CD4-positive, alpha-beta memory T cell (primary cell): ENCODE data around the gene ARFGEF3. TPM values are rescaled to one million over a fixed set of nuclear protein-coding genes. Genes with fewer than 3 reads are reported as not detected.
A peak's percentile ranks its signal among the peaks of the same experiment; 100 is the strongest.

Experiments
- CTCF ChIA-PET: fragments of 350-600 bp; sonication (Branson Sonifier 250); formaldehyde crosslinking; loops from one replicate; lab custom pipeline; 2021; ENCODE audit warnings: inconsistent platforms; ENCODE audit not compliant: partially characterized antibody; lab: Charles Lee
- POLR2A ChIA-PET: fragments of 350-600 bp; sonication (Branson Sonifier 250); formaldehyde crosslinking; loops from one replicate; lab custom pipeline; 2021; ENCODE audit not compliant: partially characterized antibody; lab: Charles Lee
- DNase-seq, 5 donors: peaks; one replicate each; pipeline versions ENCODE4 v3.0.0 to v3.0.0-alpha.2; 2020 to 2022; ENCODE audit warnings: mixed read lengths in 1 of 5
- H3K27ac ChIP-seq: one replicate; pipeline ENCODE4 v1.7.0; 2013; ENCODE audit warnings: low read depth, low read length
- H3K27me3 ChIP-seq: 2 replicates; pipeline ENCODE4 v1.7.0; 2013; ENCODE audit warnings: mild to moderate bottlenecking, low read length, moderate library complexity; ENCODE audit not compliant: insufficient read depth
- H3K36me3 ChIP-seq: 2 replicates; pipeline ENCODE4 v1.7.0; 2013; ENCODE audit warnings: mild to moderate bottlenecking, low read length, moderate library complexity; ENCODE audit not compliant: insufficient read depth
- H3K4me1 ChIP-seq: 2 replicates; pipeline ENCODE4 v1.7.0; 2013; ENCODE audit warnings: mild to moderate bottlenecking, low read length, moderate library complexity; ENCODE audit not compliant: insufficient read depth
- H3K4me3 ChIP-seq, 2 donors: one replicate each; pipeline ENCODE4 v1.7.0; 2013; ENCODE audit warnings: low read length in 2 of 2, mild to moderate bottlenecking in 1 of 2
- H3K9me3 ChIP-seq, 2 donors: one replicate each; pipeline ENCODE4 v1.7.0; 2013; ENCODE audit warnings: low read length in 2 of 2, control low read depth in 1 of 2; ENCODE audit not compliant: control insufficient read depth in 1 of 2
- H3K27ac Mint-ChIP-seq, 7 donors: one replicate each; pipeline ENCODE4 v1.8.0; 2020 to 2021; ENCODE audit warnings: mixed read lengths in 7 of 7, mild to moderate bottlenecking in 6 of 7, inconsistent platforms in 3 of 7, moderate library complexity in 3 of 7
- H3K27me3 Mint-ChIP-seq, 2 donors: one replicate each; pipeline ENCODE4 v1.8.0; 2020 to 2021; ENCODE audit warnings: mixed read lengths in 2 of 2
- H3K36me3 Mint-ChIP-seq, 2 donors: one replicate each; pipeline ENCODE4 v1.8.0; 2020 to 2021; ENCODE audit warnings: mixed read lengths in 2 of 2, inconsistent platforms in 1 of 2, mild to moderate bottlenecking in 1 of 2
- H3K4me1 Mint-ChIP-seq, 4 donors: one replicate each; pipeline ENCODE4 v1.8.0; 2020 to 2021; ENCODE audit warnings: mixed read lengths in 4 of 4, mild to moderate bottlenecking in 1 of 4
- H3K4me3 Mint-ChIP-seq, 8 donors: one replicate each; pipeline ENCODE4 v1.8.0; 2020 to 2021; ENCODE audit warnings: mixed read lengths in 8 of 8, mild to moderate bottlenecking in 7 of 8, moderate library complexity in 6 of 8, inconsistent platforms in 3 of 8
- H3K9me3 Mint-ChIP-seq, 8 donors: one replicate each; pipeline ENCODE4 v1.8.0; 2020 to 2021; ENCODE audit warnings: mixed read lengths in 8 of 8, mild to moderate bottlenecking in 5 of 8, inconsistent platforms in 3 of 8, moderate library complexity in 1 of 8
- intact Hi-C: fragments of 100-400 bp; cut with micrococcal nuclease; formaldehyde crosslinking; loops from one replicate; pipeline ENCODE4 v1.15.1; 2023
- polyA plus RNA-seq, 2 donors: library from polyadenylated mRNA; unstranded; fragments of 300-500 nt; fragmentation: Illumina TruSeq; gene quantifications; one replicate each; pipeline ENCODE4 v1.2.3, GENCODE V29; 2021
- total RNA-seq, 2 experiments: library from RNA; stranded (reverse); gene quantifications; one replicate each; pipeline ENCODE4 v1.2.3, GENCODE V29; 2021

ARFGEF3 gene
- total and polyA plus RNA-seq, 4 experiments from 2014 or later = 0.03 TPM; not detected in 3

- no peak overlapping the region for H3K27ac Mint-ChIP-seq
- Histone ChIP-seq H3K27ac (no peak overlapping the region), H3K4me3 (no peak overlapping the region), H3K27me3 (peaks cover 5% of the 10 kb centered on the region), H3K4me1 (no peaks in the 10 kb centered on the region), H3K9me3 (no peaks in the 10 kb centered on the region), H3K36me3 (no peaks in the 10 kb centered on the region)
- peaks cover 0 to 6% (median 0%) of the 10 kb centered on the region in 8 donors for H3K9me3 Mint-ChIP-seq
- no peaks in the 10 kb centered on the region for H3K36me3 Mint-ChIP-seq
- ChIA-PET CTCF (no interaction called here), POLR2A (no interaction called here)
- H3K4me3 Mint-ChIP-seq = no peak overlapping the region
- intact Hi-C loops = no loop called here
- peaks cover 27 to 29% of the 10 kb centered on the region in 2 donors for H3K27me3 Mint-ChIP-seq
- no peaks in the 10 kb centered on the region for H3K4me1 Mint-ChIP-seq
- no peak for DNase-seq
Observed at GRCh38 chr6:138146544-138146943, 15.2 kb upstream of the ARFGEF3 start.

- Histone ChIP-seq H3K4me1 (no peaks in the 10 kb centered on the region), H3K36me3 (no peaks in the 10 kb centered on the region), H3K9me3 (no peaks in the 10 kb centered on the region), H3K27ac (no peak overlapping the region), H3K27me3 (peaks cover 8% of the 10 kb centered on the region), H3K4me3 (no peak overlapping the region)
- peaks cover 30 to 37% of the 10 kb centered on the region in 2 donors for H3K27me3 Mint-ChIP-seq
- POLR2A ChIA-PET = no interaction called here
- peaks cover 0 to 26% (median 12%) of the 10 kb centered on the region in 8 donors for H3K9me3 Mint-ChIP-seq
- DNase-seq = no peak
- intact Hi-C loops = no loop called here
- no peak overlapping the region for H3K27ac Mint-ChIP-seq
- H3K4me3 Mint-ChIP-seq = no peak overlapping the region
- no peaks in the 10 kb centered on the region for H3K36me3 Mint-ChIP-seq
- H3K4me1 Mint-ChIP-seq = no peaks in the 10 kb centered on the region
- CTCF ChIA-PET = interaction anchor here (1.2 kb wide), 2 partner anchors 41 to 132 kb away, joined by 3 read pairs; no protein-coding TSS in a partner anchor
Observed at GRCh38 chr6:138155443-138155842, 6.3 kb upstream of the ARFGEF3 start.

- H3K27ac ChIP-seq = no peak overlapping the region
- Mint-ChIP-seq H3K9me3 (peaks cover 0 to 14% (median 7%) of the 10 kb centered on the region in 8 donors), H3K4me1 (peaks cover 8 to 16% (median 13%) of the 10 kb centered on the region in 4 donors), H3K4me3 (no peak overlapping the region), H3K27ac (no peak overlapping the region), H3K36me3 (no peaks in the 10 kb centered on the region), H3K27me3 (peaks cover 41 to 46% of the 10 kb centered on the region in 2 donors)
- intact Hi-C loops = no loop called here
- ChIA-PET CTCF (no interaction called here), POLR2A (no interaction called here)
- no peak overlapping the region for H3K4me3 ChIP-seq
- no peaks in the 10 kb centered on the region for H3K36me3 ChIP-seq
- peaks cover 29% of the 10 kb centered on the region for H3K27me3 ChIP-seq
- no peak for DNase-seq
- H3K4me1 ChIP-seq = peaks cover 16% of the 10 kb centered on the region
- no peaks in the 10 kb centered on the region for H3K9me3 ChIP-seq
Observed at GRCh38 chr6:138157986-138158638, 3.6 kb upstream of the ARFGEF3 start.

- H3K4me3 Mint-ChIP-seq = peak overlapping the region in 1 of 8 donors; percentile 43
- POLR2A ChIA-PET = no interaction called here
- Histone ChIP-seq H3K36me3 (no peaks in the 10 kb centered on the region), H3K4me3 (no peak overlapping the region), H3K27ac (no peak overlapping the region), H3K27me3 (peaks cover 40% of the 10 kb centered on the region), H3K9me3 (no peaks in the 10 kb centered on the region), H3K4me1 (peaks cover 16% of the 10 kb centered on the region)
- no peaks in the 10 kb centered on the region for H3K36me3 Mint-ChIP-seq
- peaks cover 0 to 4% (median under 1%) of the 10 kb centered on the region in 8 donors for H3K9me3 Mint-ChIP-seq
- CTCF ChIA-PET = no interaction called here
- H3K27me3 Mint-ChIP-seq = peaks cover 47 to 49% of the 10 kb centered on the region in 2 donors
- H3K27ac Mint-ChIP-seq = no peak overlapping the region
- intact Hi-C loops = no loop called here
- no peak for DNase-seq
- H3K4me1 Mint-ChIP-seq = peaks cover 8 to 16% (median 13%) of the 10 kb centered on the region in 4 donors
Observed at GRCh38 chr6:138159246-138159645, 2.5 kb upstream of the ARFGEF3 start.

- Mint-ChIP-seq H3K4me1 (peaks cover 8 to 16% (median 13%) of the 10 kb centered on the region in 4 donors), H3K27ac (peak overlapping the region in 1 of 7 donors; percentile 25), H3K36me3 (no peaks in the 10 kb centered on the region), H3K9me3 (peaks cover 0 to 2% (median 0%) of the 10 kb centered on the region in 8 donors), H3K4me3 (peak overlapping the region; percentile 65 to 82 (median 70)), H3K27me3 (peaks cover 50% of the 10 kb centered on the region in 2 donors)
- H3K4me3 ChIP-seq = no peak overlapping the region
- peaks cover 45% of the 10 kb centered on the region for H3K27me3 ChIP-seq
- H3K4me1 ChIP-seq = peaks cover 16% of the 10 kb centered on the region
- H3K9me3 ChIP-seq = no peaks in the 10 kb centered on the region
- DNase-seq = no peak
- POLR2A ChIA-PET = no interaction called here
- no peak overlapping the region for H3K27ac ChIP-seq
- intact Hi-C loops = no loop called here
- CTCF ChIA-PET = no interaction called here
- no peaks in the 10 kb centered on the region for H3K36me3 ChIP-seq
Observed at GRCh38 chr6:138160329-138161087, 1.2 kb upstream of the ARFGEF3 start.

- Mint-ChIP-seq H3K9me3 (peaks cover 0 to 2% (median 0%) of the 10 kb centered on the region in 8 donors), H3K4me3 (peak overlapping the region; percentile 65 to 82 (median 70)), H3K27me3 (peaks cover 50% of the 10 kb centered on the region in 2 donors), H3K36me3 (no peaks in the 10 kb centered on the region), H3K4me1 (peaks cover 8 to 16% (median 13%) of the 10 kb centered on the region in 4 donors), H3K27ac (peak overlapping the region in 1 of 7 donors; percentile 25)
- ChIA-PET CTCF (interaction anchor here (1.4 kb wide), 1 partner anchor 16 kb away, joined by 3 read pairs; no protein-coding TSS in a partner anchor), POLR2A (no interaction called here)
- Histone ChIP-seq H3K27ac (no peak overlapping the region), H3K9me3 (no peaks in the 10 kb centered on the region), H3K4me3 (no peak overlapping the region), H3K27me3 (peaks cover 45% of the 10 kb centered on the region), H3K4me1 (peaks cover 16% of the 10 kb centered on the region), H3K36me3 (no peaks in the 10 kb centered on the region)
- peak in 2 of 5 donors; percentile 2 to 4 for DNase-seq
- intact Hi-C loops = no loop called here
Observed at GRCh38 chr6:138161088-138161337, 726 bp upstream of the ARFGEF3 start.
